Mucosa of descending colon (tissue), 3 donors: Measurements from ENCODE around the gene DUS2. TPM values are rescaled to one million over a fixed set of nuclear protein-coding genes. Genes with fewer than 3 reads are reported as not detected.

Source experiments
- ATAC-seq: fragments of 200-7000 bp; cut with Tn5 transposase; one replicate; pipeline ENCODE4 v1.9.1; 2020; ENCODE audit warnings: mild to moderate bottlenecking, moderate library complexity
- DNase-seq, 3 donors: peaks; one replicate each; pipeline ENCODE4 v3.0.0-alpha.2; 2020
- H3K36me3 ChIP-seq: fragments of 200-600 bp; one replicate; pipeline ENCODE4 v1.8.0; 2021; ENCODE audit warnings: low read depth, mild to moderate bottlenecking
- H3K4me1 ChIP-seq: fragments of 200-600 bp; one replicate; pipeline ENCODE4 v1.8.0; 2021; ENCODE audit warnings: low read depth, mild to moderate bottlenecking
- H3K4me3 ChIP-seq: fragments of 200-600 bp; one replicate; pipeline ENCODE4 v1.8.0; 2021; ENCODE audit warnings: mild to moderate bottlenecking
- H3K9me3 ChIP-seq: fragments of 200-600 bp; one replicate; pipeline ENCODE4 v1.8.0; 2021; ENCODE audit warnings: mild to moderate bottlenecking
- intact Hi-C, 2 donors: fragments of 100-400 bp; cut with DNase I in 1 of 2; cut with micrococcal nuclease in 1 of 2; formaldehyde crosslinking; loops; one replicate each; pipeline versions ENCODE4 v1.11.0 to v1.11.1; 2022; cut with DNase I, micrococcal nuclease
- total RNA-seq, 3 donors: library from RNA; stranded (reverse); fragmentation: NEBNext Ultra II Directional in 2 of 3; extraction: Animal tissue kit (Norgen Biotek cat#: 25700) in 2 of 3; gene quantifications; one replicate each; pipeline versions ENCODE4 v1.2.1 to v1.2.4, GENCODE V29; 2021 to 2023
- TF ChIP-seq, protein P1 (sequence below): fragments of 200-600 bp; IDR thresholded peaks from one replicate; pipeline ENCODE4 v1.8.0; 2022; ENCODE audit warnings: antibody characterized with exemption, mild to moderate bottlenecking
- donor health status: DM: no; HTN: no; CAD: no; lungs with moderate emphysema.
- donor health status: DM: no; HTN: no; CAD: no.
- donor health status: DM: no; HTN: yes; CAD: no.

Gene DUS2
- total RNA-seq, 3 donors from 2014 or later, result 11.6 to 13.5 (median 12.6) TPM

GRCh38 chr16:68086860-68087268 lies 63.8 kb downstream of the DUS2 start:
- DNase-seq (no peak), ATAC-seq (no peak)
- Histone ChIP-seq H3K36me3 (no peaks in the 10 kb centered on the region), H3K4me3 (no peak overlapping the region), H3K9me3 (no peaks in the 10 kb centered on the region), H3K4me1 (peaks cover 35% of the 10 kb centered on the region)
- intact Hi-C loops, result no loop called here
- TF ChIP-seq, protein P1, sequence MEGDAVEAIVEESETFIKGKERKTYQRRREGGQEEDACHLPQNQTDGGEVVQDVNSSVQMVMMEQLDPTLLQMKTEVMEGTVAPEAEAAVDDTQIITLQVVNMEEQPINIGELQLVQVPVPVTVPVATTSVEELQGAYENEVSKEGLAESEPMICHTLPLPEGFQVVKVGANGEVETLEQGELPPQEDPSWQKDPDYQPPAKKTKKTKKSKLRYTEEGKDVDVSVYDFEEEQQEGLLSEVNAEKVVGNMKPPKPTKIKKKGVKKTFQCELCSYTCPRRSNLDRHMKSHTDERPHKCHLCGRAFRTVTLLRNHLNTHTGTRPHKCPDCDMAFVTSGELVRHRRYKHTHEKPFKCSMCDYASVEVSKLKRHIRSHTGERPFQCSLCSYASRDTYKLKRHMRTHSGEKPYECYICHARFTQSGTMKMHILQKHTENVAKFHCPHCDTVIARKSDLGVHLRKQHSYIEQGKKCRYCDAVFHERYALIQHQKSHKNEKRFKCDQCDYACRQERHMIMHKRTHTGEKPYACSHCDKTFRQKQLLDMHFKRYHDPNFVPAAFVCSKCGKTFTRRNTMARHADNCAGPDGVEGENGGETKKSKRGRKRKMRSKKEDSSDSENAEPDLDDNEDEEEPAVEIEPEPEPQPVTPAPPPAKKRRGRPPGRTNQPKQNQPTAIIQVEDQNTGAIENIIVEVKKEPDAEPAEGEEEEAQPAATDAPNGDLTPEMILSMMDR, result no peak

DNA sequence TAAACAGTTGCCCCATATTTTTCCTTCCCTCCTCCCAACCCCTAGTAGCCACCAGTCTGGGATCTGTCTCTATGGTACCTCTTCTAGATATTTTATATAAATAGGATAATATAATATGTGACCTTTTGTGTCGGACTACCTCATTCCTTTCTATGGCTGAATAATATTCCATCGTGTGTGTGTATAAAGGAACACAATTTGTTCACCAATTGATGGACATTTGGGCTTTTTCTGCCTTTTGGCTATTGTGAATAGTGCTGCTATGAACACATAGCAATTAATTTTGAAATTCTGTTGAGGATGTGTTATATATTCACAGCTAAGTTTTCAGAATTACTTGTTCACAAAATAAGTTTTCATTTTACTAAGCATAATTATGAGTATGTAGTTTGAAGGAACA lies 64.6 kb downstream of the DUS2 start:
- Histone ChIP-seq H3K4me1 (peaks cover 39% of the 10 kb centered on the region), H3K9me3 (no peaks in the 10 kb centered on the region), H3K4me3 (no peak overlapping the region), H3K36me3 (no peaks in the 10 kb centered on the region)
- no peak for DNase-seq
- intact Hi-C loops, result no loop called here
- ATAC-seq, result no peak
- TF ChIP-seq, protein P1, result no peak

DNA sequence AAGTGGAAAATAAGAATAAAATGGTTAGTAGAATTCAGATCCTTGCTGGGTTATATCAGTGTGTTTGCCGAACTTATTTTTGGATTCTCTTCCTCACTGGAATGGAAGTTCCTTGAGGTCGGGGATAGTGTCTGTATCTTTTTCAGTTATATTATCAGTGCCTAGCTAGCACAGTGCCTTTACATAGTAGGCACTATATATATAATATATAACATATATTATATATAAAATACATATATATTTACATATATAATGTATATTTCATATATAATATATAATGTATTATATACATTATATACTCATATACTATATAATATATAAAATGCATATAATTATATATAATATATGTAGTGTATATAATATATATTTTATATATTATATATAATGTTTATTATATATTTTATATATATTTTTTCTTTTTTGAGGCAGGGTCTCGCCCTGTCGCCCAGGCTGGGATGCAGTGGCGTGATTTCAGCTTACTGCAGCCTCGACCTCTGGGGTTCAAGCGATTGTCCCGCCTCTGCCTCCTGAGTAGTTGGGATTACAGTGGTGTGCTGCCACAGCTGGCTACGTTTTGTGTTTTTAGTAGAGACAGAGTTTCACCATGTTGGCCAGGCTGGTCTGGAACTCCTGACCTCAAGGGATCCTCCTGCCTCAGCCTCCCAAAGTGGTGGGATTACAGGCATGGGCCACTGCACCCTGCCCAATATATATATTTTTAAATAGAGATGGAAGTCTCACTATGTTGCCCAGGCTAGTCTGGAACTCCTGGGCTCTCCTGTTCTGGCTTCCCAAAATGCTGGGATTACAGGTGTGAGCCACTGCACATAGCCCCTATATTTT lies 65.3 kb downstream of the DUS2 start:
- DNase-seq (no peak), ATAC-seq (no peak)
- Histone ChIP-seq H3K4me3 (no peak overlapping the region), H3K4me1 (peaks cover 39% of the 10 kb centered on the region), H3K36me3 (no peaks in the 10 kb centered on the region), H3K9me3 (no peaks in the 10 kb centered on the region)
- TF ChIP-seq, protein P1, result no peak
- intact Hi-C loops, result no loop called here

DNA sequence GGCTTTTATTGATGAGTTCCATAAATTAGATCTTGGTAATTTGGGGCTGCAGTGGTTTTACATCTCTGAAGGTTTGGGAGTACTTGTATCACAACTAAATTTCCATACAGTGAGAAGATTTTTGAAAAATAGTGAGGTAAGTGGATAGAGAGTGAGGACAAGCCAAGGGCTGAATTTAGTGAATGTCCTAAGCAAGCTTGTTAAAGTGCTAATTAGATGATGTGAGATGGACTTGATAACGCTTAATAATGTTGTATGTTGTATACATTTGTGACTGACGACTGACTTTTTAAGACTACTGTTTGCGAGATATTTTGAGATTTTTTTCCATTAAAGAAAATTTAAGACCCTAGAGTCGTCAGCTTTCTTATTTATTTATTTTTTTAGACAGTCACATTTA lies 66.0 kb downstream of the DUS2 start:
- DNase-seq, result no peak
- H3K4me1 ChIP-seq, result peaks cover 32% of the 10 kb centered on the region
- no peaks in the 10 kb centered on the region for H3K9me3 ChIP-seq
- intact Hi-C loops, result no loop called here
- no peak overlapping the region for H3K4me3 ChIP-seq
- no peaks in the 10 kb centered on the region for H3K36me3 ChIP-seq
- no peak for ATAC-seq
- TF ChIP-seq, protein P1, result no peak

DNA sequence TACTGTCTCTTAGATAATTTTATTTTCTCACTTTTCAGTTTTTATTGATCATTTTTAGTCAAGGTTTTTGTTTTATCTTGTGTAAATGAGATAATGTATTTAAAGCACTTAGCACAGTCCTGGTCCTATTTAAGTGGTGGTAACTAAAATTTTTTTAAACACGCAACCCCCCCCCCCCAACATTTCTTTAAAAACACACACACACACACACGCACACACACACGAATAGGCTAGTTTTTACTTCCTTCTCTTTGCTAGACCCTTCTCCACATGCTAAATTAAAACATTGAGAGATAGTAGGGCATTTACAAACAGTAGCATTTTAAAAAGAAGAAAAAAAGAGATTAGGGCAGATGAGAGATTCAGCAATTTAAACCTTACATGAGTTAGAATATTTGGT lies 67.0 kb downstream of the DUS2 start:
- TF ChIP-seq, protein P1, result no peak
- Histone ChIP-seq H3K9me3 (no peaks in the 10 kb centered on the region), H3K4me1 (peaks cover 29% of the 10 kb centered on the region), H3K4me3 (no peak overlapping the region), H3K36me3 (no peaks in the 10 kb centered on the region)
- intact Hi-C loops, result no loop called here
- ATAC-seq, result no peak
- DNase-seq, result no peak
